HG03457 (cell line): ENCODE measurements around the gene BMI1.
"Not testable (repeated sequence)": the region's sequence is repeated elsewhere in the genome, so short reads cannot be mapped to it uniquely, and the experiment has no call there.

Source experiments
- ATAC-seq: cut with Tn5 transposase; IDR thresholded peaks from one replicate; pipeline ENCODE4 v1.9.1; 2021; ENCODE audit warnings: moderate number of reproducible peaks; ENCODE audit not compliant: unreplicated experiment

Gene BMI1

GRCh38 chr10:22320591-22321155 is at the start of gene BMI1:
Gene BMI1 (plus strand): TSS chr10:22321099. CDS start chr10:22326450, 5,351 bp downstream.
- no peak for ATAC-seq

DNA sequence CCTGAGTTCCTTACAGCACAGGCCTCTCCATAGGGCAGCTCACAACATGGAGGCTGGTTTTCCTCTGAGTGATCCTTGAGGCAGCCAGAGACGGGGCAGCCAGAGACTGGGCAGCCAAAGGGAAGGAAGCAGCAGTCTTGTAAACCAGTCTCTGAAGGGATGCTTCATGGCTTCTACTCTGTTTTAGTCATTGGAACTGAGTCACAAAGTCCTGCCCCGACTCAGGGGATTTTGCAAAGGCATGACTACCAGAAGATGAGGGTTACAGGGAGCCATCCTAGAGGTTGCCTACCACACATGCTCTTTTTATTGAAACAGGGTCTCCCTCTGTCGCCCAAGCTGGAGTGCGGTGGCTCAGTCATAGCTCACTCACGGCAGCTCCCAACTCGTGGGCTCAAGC is 49.1 kb upstream of the BMI1 start:
- no peak for ATAC-seq

- no peak for ATAC-seq
Observed at GRCh38 chr10:22278441-22278782, 42.5 kb upstream of the BMI1 start.

DNA sequence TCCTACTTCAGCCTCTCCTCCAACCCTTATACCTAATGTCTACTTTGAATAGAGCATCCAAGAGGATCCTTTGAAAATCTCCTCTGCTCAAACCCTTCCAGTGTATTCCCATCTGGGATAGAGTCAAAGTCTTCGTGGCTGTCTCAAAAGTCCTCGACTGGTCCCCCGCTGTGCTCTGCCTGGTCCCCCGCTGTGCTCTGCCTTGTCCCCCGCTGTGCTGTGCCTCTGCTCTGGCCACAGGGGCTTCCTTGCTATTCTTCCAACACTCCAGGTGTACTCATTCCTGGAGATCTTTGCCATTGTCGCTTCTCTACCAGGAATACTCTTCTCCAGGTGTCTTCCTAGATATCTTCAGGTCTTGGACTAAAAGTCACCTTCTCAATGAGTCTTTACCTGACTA is 40.8 kb upstream of the BMI1 start:
- ATAC-seq = no peak

GRCh38 chr10:22285130-22285529 is 35.8 kb upstream of the BMI1 start:
- ATAC-seq = no peak

DNA sequence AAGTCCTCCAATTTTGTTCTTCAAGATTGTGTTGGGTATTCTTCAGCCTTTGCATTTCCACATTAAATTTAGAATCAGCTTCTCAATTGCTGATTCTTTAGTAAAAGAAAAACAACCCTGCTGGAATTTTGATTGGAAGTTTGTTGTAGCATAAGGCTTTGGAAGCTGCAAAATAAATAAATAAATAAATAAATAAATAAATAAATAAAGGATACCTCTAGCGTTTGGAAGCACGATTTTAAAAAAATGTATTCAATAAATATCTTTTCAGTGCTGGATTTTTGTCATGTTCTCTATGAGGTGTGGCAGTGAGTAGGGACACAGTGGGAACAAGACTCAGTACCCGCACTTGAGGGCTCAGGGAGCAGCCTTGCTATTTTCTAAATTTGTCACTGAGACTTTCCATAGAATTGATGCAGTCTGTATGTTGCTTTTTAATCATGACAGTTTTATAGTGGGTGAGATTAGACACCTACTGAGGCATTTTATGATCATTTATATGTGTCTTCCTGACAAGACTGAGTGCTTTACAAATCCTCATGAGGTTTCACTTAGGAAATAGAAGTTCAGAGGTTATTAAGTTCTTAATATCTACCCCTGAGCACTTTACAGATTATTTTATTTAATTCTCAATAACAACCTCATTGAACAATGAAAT is 27.0 kb upstream of the BMI1 start:
- ATAC-seq = no peak

GRCh38 chr10:22294694-22295093 is 26.2 kb upstream of the BMI1 start:
- ATAC-seq = no peak

GRCh38 chr10:22301193-22301592 is 19.7 kb upstream of the BMI1 start:
- ATAC-seq = no peak

GRCh38 chr10:22303461-22303860 is 17.4 kb upstream of the BMI1 start:
- ATAC-seq = no peak

- ATAC-seq = no peak
Observed at GRCh38 chr10:22305721-22306120, 15.2 kb upstream of the BMI1 start.

DNA sequence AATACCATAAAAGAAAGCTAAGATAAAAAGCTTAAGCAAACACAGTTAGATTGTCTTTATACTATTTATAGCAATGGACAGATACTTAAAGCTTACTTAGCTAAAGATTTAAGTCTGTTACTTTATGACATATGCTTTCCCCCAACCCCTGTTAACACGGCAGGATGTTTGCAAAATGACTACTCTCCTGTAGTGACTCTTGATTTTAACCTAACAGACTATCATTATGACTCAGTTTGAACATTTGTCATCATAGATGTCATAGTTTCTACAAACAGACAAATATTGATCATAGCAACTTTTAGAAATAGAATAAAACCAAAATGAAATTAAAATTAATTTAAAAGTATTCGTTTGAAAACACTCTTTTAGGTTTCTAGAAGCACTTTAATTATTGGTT is 12.5 kb upstream of the BMI1 start:
- no peak for ATAC-seq

GRCh38 chr10:22309180-22310000 is 11.5 kb upstream of the BMI1 start:
- no peak for ATAC-seq

GRCh38 chr10:22310012-22310411 is 10.9 kb upstream of the BMI1 start:
- ATAC-seq = not testable (repeated sequence)

DNA sequence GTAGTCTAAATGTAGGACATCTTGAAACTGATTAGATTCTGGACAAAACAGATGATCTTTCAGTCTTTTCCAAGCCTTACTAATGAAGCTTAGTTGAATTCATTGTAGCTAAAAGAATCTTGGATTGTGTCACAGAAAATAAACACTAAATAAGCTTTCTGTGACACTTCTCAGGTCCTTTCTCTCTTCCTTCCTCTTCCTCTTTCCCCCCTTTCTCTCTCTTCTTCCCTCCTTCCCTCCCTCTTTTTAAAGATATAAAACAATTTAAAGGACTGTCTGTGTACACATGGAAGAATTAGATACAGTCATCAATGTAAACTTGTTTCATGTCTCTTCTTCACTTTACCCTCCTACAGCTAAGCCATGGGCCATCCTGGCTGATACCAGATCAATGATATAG is 10.0 kb upstream of the BMI1 start:
- no peak for ATAC-seq

GRCh38 chr10:22314852-22315251 is 6.0 kb upstream of the BMI1 start:
- ATAC-seq = no peak

DNA sequence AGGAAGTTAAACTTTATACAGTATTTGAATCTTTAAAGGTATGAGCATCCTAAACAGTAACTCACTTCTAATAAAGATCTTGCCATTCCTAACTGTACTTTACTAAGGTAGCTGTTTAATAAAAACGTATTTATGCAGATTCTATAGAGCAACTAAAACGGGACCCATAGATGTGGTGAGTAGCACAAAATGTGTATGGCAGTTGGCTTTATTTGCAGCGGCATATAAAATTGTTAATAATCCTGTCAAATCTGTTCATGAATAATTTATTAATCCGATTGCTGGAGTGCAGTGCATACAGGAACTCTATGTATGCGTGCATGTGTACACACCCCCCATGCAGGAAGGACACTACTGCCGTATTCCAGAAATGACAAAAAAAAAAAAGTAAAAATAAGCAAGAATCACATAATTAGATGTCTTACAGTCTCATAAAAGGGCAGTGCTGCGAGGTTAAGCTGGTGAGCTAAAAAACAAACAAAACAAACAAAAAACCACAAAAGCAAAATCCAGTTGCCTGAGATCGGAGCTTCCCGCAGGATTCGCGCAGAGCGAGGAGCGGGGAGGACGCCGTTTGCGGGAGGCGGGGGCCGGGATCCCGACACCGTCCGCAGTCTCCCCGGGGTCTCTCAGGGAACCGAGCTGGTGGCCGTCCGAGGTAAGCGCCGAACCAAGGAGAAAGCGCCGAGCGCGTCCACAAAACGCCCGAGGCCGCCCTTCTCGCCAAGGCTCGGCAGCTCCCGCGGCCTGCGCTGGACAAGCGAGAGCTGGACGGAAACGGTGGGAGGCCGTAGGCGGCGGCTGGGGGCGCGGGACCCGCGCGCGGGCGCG is 5.2 kb upstream of the BMI1 start:
- ATAC-seq = peak; percentile 18

DNA sequence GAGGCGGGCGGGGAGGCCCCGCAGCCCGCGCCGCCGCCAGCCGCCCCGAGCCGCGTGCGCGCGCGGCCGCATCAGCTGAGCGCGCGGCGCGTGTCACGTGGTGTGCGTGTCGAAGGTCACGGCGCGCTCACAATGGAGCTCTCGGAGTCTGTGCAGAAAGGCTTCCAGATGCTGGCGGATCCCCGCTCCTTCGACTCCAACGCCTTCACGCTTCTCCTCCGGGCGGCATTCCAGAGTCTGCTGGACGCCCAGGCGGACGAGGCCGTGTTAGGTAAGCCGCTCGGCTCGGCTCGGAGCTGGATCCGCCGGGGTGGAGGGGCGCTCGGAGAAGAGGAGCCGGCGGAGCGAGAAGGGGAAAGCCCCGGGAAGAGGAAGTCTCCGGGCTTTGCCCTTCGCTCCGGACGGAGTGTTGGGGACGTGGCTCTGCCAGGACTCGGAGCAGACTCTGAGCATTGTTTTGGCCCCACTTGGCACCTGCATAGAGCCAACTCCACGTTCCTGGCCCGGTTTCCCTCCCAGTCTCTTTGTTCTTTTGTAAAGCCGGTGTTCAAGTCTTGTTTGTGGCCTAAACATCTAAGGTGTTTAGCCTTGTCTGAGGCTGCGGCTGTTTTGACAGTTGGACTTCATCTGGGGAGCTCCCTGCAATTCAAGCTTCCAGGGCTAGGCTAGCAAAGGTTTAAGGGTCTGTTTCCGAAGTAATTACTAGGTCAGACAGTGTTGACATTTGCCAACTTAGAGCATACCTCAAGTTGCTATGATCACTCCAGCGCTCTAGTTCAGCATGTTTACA is 4.4 kb upstream of the BMI1 start, which contains the start of gene COMMD3:
Gene COMMD3 (plus strand): TSS at position 103 of the 790 bp plus-strand sequence. CDS start 30 bp downstream, at position 133.
- peak; percentile 62 for ATAC-seq

GRCh38 chr10:22317076-22317370 is 3.9 kb upstream of the BMI1 start:
- ATAC-seq = peak; percentile 17

- no peak for ATAC-seq
Observed at GRCh38 chr10:22317771-22318565, 2.9 kb upstream of the BMI1 start.

DNA sequence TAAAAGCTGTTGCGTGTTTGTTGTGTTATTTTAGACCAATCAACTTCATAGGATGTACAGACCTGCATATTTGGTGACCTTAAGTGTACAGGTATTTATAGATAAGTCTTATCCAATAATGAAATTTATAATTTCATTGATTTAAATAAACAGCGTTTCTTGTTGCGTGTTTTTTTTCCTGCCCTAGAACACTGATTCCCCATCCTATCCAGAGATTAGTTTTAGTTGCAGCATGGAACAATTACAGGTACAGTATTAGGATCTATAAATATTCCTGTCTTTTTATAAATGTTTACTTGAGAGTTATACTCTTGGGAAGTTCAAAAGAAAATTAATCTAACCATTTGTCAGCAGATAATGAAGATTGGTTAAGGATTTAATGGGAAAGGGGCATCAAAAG is 2.1 kb upstream of the BMI1 start:
- ATAC-seq = no peak
